Stimulated activated CD8-positive, alpha-beta memory T cell treated with anti-CD3 and anti-CD28 coated beads, Interleukin-7, amount 100 ng/mL, for 4 hours (primary cell): ENCODE results near the gene GINS1.

Experiments used
- DNase-seq, 2 donors: peaks; one replicate each; pipeline ENCODE4 v3.0.0-alpha.2; 2020; ENCODE audit warnings: low read depth in 2 of 2

Gene GINS1

GRCh38 chr20:25493137-25493536 is 85.7 kb downstream of the GINS1 start:
- no peak for DNase-seq

- no peak for DNase-seq
These were observed 86.5 kb downstream of the GINS1 start for GRCh38 chr20:25493748-25494505.

GRCh38 chr20:25494506-25495188 is 87.2 kb downstream of the GINS1 start:
- no peak for DNase-seq

GRCh38 chr20:25495189-25495824 is 87.8 kb downstream of the GINS1 start:
- no peak for DNase-seq

GRCh38 chr20:25496165-25496967 is 88.9 kb downstream of the GINS1 start:
- DNase-seq: no peak

- no peak for DNase-seq
These were observed 89.5 kb downstream of the GINS1 start for GRCh38 chr20:25496968-25497401.

GRCh38 chr20:25497586-25498279 is 90.3 kb downstream of the GINS1 start:
- DNase-seq: no peak
